Stimulated activated CD4-positive, alpha-beta T cell treated with anti-CD3 and anti-CD28 coated beads, Interleukin-1b, Interleukin-23, amount 100 ng/mL, for 1 hour (primary cell): ENCODE measurements around the gene PCDHGA5.
"Not testable (repeated sequence)": the region's sequence is repeated elsewhere in the genome, so short reads cannot be mapped to it uniquely, and the experiment has no call there.

ENCODE experiments used
- DNase-seq, 2 donors: peaks; one replicate each; pipeline ENCODE4 v3.0.0-alpha.2; 2020; ENCODE audit warnings: low read depth in 2 of 2

PCDHGA5 gene

DNA sequence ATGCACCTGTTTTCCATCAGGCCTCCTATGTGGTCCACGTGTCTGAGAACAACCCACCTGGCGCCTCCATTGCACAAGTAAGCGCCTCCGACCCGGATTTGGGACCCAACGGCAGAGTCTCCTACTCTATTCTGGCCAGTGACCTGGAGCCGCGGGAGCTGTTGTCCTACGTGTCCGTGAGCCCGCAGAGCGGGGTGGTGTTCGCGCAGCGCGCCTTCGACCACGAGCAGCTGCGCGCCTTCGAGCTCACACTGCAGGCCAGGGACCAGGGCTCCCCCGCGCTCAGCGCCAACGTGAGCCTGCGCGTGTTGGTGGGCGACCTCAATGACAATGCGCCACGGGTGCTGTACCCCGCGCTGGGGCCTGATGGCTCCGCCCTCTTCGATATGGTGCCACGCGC is 12.4 kb upstream of the PCDHGA5 start:
- no peak for DNase-seq

DNA sequence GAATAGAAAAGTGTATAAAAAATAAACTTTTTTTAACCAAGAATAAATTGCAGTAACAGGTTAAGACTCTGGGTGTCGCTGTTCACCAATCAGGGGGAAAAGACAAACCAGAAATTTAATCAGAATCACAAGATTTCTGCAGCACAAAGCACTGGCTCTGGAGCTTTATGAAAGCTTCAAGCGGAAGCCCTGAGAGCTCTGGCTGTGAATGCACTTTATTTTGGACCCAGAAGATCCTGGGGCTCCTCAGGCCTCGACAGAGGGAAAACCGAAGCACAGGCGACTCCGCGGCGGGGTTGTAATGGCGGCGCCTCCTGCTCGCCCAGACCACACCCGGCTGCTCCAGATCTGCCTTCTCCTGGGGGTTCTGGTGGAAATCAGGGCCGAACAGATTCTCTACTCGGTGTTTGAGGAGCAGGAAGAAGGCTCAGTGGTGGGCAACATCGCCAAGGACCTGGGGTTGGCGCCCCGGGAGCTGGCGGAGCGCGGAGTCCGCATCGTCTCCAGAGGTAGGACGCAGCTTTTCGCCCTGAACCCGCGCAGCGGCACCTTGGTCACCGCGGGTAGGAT is 9.0 kb upstream of the PCDHGA5 start, which contains the start of gene PCDHGA4:
Gene PCDHGA4, plus strand, starts transcription at position 122 of the 570 bp plus-strand sequence. Its CDS starts 87 bp downstream, at position 209.
- no peak for DNase-seq

DNA sequence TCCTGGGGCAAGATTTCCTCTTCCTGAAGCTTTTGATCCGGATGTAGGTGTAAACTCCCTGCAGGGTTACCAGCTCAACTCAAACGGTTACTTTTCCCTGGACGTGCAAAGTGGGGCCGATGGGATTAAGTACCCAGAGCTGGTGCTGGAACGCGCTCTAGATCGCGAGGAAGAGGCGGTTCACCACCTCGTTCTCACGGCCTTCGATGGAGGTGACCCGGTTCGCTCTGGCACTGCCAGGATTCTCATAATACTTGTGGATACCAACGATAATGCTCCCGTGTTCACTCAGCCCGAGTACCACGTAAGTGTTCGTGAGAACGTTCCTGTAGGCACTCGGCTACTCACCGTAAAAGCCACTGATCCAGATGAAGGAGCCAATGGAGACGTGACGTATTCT is 8.3 kb upstream of the PCDHGA5 start:
- DNase-seq, result no peak

DNA sequence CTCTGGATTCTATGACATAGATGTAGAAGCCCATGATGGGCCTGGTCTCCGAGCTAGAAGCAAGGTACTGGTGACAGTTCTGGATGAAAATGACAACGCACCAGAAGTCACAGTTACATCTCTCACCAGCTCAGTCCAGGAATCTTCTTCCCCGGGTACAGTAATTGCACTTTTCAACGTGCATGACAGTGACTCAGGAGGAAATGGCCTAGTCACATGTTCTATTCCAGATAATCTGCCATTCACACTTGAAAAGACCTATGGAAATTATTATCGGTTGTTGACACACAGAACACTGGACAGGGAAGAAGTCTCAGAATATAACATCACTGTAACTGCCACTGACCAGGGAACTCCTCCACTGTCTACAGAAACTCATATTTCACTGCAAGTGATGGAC is 7.8 kb upstream of the PCDHGA5 start:
- DNase-seq, result no peak

DNA sequence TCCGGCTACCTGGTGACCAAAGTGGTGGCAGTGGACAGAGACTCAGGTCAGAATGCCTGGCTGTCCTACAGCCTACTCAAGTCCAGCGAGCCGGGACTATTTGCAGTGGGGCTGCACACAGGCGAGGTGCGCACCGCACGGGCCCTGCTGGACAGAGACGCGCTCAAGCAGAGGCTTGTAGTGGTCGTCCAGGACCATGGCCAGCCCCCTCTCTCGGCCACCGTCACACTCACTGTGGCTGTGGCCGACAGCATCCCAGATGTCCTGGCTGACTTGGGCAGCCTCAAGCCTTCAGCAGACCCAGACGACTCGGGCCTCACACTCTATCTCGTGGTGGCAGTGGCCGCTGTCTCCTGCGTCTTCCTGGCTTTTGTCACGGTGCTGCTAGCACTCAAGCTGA is 7.0 kb upstream of the PCDHGA5 start:
- no peak for DNase-seq

DNA sequence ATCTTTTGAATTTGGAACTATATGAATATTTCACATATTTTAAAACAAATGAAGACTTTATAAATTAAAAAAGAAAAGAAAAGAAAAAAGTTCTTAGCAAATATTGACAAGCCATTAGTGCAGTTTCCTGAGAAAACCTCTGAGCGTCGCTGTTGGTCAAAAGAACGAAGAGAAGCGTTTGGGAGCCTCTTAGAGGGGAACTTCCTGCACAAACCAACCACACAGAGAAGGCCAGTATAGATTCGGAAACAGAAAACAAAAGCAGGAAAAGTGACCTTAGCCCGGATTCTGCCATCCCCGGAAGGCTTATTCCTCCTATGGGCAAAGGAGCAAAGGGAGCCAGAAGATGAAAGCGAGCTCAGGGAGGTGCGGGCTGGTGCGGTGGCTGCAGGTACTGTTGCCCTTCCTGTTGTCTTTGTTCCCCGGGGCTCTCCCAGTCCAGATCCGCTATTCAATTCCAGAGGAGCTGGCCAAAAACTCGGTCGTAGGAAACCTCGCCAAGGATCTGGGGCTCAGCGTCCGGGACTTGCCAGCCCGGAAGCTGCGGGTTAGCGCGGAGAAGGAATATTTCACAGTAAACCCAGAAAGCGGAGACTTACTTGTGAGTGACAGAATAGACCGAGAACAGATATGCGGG is 4.1 kb upstream of the PCDHGA5 start, which contains the start of gene PCDHGB2:
Gene PCDHGB2, plus strand, starts transcription at position 205 of the 637 bp plus-strand sequence. Its CDS starts 142 bp downstream, at position 347.
- DNase-seq, result no peak

DNA sequence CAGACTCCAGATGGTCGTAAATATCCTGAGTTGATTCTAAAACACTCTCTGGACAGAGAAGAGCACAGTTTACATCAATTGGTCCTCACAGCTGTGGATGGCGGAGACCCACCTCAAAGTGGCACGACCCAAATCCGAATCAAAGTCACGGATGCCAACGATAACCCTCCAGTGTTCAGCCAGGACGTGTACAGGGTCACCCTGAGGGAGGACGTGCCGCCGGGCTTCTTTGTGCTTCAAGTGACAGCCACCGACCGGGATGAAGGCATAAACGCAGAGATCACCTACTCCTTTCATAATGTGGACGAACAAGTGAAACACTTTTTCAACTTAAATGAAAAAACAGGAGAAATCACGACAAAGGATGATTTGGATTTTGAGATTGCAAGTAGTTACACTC is 3.3 kb upstream of the PCDHGA5 start:
- DNase-seq, result no peak

DNA sequence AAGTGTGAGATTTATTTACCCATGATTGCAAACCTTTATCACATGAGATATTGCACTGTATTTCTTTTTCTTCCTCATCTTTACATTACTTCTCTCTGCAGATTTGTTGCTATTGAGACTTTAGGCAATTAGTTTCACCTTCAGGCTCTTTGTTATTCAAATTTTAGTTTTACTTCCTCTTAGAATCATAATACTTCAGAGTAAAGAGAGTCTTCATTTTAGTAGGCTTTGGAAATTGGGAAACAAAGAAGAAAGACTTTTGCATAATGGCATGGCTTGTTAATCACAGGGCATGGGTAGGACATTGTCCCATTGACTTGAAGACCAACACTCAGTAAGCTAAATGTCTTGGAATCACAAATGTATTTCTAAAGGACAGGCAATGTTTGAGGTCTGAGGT is 1.2 kb upstream of the PCDHGA5 start:
- no peak for DNase-seq

DNA sequence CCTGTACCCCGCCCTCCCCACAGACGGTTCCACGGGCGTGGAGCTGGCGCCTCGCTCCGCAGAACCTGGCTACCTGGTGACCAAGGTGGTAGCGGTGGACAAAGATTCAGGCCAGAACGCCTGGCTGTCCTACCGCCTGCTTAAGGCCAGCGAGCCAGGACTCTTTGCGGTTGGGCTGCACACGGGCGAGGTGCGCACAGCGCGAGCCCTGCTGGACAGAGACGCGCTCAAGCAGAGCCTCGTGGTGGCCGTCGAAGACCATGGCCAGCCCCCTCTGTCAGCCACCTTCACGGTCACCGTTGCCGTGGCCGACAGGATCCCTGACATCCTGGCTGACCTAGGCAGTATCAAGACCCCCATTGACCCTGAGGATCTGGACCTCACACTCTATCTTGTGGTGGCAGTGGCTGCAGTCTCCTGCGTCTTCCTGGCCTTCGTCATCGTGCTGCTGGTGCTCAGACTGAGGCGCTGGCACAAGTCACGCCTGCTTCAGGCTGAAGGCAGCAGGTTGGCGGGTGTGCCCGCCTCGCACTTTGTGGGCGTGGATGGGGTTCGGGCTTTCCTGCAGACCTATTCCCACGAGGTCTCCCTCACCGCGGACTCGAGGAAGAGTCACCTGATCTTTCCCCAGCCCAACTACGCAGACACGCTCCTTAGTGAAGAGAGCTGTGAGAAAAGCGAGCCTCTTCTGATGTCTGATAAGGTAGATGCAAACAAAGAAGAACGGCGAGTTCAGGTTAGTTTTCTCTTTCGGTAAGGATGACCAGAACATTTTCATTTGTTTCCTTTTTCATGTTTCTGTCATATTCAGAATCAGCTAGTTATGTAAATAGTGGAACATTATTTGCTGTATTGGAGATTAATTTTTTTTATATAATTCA is 2.3 kb downstream of the PCDHGA5 start:
- no peak for DNase-seq

DNA sequence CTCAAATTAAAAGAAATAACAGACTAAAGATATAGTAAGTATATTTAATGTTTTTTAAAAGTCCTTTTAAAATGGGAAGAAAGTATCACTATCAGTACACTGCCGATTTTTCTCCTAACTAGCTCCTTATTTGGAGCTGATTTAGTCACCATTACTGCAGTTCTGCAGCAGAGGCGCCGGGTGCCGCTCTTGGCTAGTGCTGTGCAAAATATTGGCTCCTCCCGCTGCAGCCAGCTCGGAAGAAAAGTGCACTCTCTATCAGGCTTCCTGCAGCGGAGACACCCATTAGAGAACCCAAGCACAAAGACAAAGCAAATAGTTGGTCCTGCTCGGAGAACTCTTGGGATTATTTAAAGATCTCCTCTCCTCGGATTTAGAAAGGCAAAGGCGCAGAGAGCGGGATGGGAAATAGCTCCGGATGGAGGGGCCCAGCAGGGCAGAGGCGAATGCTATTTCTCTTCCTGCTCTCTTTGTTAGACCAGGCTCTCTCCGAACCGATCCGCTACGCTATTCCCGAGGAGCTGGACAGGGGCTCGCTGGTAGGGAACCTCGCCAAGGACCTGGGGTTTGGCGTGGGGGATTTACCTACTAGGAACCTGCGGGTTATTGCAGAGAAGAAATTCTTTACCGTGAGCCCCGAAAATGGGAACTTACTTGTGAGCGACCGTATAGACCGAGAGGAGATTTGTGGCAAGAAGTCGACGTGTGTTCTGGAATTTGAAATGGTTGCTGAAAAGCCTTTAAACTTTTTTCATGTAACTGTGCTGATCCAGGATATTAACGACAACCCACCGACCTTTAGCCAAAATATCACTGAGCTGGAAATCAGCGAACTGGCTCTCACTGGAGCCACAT is 6.3 kb downstream of the PCDHGA5 start, which contains the start of gene PCDHGB3:
Gene PCDHGB3, plus strand, starts transcription at position 249 of the 855 bp plus-strand sequence. Its CDS starts 153 bp downstream, at position 402.
- DNase-seq, result no peak

DNA sequence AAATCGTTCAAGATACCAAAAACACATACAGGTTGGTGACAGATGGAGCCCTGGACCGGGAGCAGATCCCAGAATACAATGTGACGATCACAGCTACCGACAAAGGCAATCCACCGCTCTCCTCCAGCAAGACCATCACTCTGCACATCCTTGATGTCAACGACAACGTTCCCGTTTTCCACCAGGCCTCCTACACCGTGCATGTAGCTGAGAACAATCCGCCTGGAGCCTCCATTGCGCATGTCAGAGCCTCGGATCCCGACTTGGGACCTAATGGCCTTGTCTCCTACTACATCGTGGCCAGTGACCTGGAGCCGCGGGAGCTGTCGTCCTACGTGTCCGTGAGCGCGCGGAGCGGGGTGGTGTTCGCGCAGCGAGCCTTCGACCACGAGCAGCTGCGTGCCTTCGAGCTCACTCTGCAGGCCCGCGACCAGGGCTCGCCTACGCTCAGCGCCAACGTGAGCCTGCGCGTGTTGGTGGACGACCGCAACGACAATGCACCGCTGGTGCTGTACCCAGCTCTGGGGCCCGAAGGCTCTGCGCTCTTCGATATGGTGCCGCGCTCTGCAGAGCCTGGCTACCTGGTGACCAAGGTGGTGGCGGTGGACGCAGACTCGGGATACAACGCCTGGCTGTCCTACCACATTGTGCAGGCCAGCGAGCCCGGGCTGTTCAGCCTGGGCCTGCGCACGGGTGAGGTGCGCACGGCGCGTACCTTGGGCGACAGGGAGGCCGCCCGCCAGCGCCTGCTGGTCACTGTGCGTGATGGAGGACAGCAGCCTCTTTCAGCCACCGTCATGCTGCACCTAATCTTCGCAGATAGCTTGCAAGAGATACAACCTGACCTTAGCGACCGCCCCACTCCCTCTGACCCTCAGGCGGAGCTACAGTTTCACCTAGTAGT is 7.9 kb downstream of the PCDHGA5 start:
- no peak for DNase-seq

DNA sequence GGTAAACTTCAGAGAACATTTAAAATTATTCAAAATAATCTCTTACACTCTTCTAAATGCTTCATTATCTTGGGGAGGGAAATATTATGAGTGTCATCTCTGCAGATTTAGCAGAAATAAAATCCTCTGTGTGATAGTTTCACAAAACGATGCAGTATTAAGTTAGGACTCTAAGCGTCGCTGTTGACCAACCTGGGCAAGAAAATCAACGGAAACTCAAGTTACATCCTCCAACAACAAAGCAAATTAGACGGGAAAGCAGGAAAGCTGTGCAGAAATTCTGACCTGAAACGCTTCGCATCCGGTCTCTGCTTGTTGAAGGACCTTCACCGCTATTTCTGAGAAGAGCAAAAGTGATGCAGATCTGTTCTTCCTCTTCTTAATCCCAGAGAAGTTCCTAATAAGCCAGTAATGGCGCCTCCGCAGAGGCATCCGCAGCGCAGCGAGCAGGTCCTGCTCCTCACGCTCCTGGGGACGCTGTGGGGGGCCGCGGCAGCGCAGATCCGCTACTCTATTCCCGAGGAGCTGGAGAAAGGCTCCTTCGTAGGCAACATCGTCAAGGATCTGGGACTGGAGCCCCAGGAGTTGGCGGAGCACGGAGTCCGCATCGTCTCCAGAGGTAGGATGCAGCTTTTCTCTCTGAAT is 9.8 kb downstream of the PCDHGA5 start, which contains the start of gene PCDHGA6:
Gene PCDHGA6, plus strand, starts transcription at position 219 of the 645 bp plus-strand sequence. Its CDS starts 193 bp downstream, at position 412.
- no peak for DNase-seq

DNA sequence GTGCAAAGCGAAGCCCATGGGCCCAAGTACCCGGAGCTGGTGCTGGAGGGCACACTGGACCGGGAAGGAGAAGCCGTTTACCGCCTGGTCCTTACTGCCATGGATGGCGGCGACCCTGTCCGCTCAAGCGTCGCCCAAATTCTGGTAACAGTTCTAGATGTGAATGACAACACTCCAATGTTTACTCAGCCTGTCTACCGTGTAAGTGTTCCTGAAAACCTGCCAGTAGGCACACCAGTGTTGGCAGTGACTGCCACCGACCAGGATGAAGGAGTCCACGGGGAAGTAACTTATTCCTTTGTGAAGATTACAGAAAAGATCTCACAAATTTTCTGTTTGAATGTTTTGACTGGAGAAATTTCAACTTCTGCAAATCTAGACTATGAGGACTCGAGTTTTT is 10.7 kb downstream of the PCDHGA5 start:
- no peak for DNase-seq

DNA sequence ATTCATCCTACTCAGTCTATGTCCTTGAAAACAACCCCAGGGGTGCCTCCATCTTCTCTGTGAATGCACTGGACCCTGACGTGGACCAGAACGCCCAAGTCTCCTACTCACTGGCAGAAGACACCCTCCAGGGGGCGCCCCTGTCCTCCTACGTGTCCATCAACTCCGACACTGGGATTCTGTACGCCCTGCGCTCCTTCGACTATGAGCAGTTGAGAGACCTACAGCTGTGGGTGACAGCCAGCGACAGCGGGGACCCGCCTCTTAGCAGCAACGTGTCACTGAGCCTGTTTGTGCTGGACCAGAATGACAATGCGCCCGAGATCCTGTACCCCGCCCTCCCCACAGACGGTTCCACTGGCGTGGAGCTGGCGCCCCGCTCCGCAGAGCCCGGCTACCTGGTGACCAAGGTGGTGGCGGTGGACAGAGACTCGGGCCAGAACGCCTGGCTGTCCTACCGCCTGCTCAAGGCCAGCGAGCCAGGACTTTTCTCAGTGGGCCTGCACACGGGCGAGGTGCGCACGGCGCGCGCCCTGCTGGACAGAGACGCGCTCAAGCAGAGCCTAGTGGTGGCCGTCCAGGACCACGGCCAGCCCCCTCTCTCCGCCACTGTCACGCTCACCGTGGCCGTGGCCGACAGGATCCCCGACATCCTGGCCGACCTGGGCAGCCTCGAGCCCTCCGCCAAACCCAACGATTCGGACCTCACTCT is 11.6 kb downstream of the PCDHGA5 start:
- not testable (repeated sequence) for DNase-seq

DNA sequence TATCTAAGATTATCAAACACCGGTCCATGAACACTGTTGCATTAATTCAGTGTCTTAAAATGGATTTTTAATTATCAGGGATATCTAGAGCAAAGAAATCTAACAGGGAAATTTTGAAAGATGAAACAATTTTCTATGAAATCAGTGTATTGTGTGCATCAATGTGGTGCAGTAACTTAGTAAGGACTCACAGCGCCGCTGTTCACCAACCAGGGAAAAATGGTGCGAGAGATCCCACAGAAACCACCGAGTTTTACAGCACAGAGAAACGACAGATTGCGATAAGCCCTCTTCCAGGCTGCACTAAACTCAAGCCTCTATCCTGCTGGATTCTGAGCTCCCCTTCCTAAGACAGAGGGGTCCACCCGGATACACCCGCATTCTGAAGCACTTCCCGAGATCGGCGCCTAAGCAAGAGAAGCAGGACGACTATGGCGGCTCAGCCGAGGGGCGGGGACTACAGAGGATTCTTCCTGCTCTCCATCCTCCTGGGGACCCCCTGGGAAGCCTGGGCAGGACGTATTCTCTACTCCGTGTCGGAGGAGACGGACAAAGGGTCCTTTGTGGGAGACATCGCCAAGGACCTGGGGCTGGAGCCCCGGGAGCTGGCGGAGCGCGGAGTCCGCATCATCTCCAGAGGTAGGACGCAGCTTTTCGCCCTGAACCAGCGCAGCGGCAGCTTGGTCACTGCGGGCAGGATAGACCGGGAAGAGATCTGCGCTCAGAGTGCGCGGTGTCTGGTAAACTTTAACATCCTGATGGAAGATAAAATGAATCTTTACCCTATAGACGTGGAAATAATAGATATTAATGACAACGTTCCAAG is 18.7 kb downstream of the PCDHGA5 start, which contains the start of gene PCDHGA7:
Gene PCDHGA7, plus strand, starts transcription at position 274 of the 826 bp plus-strand sequence. Its CDS starts 158 bp downstream, at position 432.
- no peak for DNase-seq

DNA sequence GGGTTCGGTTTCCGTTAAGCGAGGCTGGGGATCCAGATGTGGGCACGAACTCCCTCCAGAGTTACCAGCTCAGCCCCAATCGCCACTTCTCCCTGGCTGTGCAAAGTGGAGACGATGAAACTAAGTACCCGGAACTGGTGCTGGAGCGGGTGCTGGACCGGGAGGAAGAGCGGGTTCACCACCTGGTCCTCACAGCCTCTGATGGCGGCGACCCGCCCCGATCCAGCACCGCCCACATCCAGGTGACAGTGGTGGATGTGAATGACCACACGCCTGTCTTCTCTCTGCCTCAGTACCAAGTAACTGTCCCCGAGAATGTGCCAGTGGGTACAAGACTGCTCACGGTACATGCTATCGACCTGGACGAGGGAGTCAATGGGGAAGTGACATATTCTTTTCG is 19.4 kb downstream of the PCDHGA5 start:
- no peak for DNase-seq

DNA sequence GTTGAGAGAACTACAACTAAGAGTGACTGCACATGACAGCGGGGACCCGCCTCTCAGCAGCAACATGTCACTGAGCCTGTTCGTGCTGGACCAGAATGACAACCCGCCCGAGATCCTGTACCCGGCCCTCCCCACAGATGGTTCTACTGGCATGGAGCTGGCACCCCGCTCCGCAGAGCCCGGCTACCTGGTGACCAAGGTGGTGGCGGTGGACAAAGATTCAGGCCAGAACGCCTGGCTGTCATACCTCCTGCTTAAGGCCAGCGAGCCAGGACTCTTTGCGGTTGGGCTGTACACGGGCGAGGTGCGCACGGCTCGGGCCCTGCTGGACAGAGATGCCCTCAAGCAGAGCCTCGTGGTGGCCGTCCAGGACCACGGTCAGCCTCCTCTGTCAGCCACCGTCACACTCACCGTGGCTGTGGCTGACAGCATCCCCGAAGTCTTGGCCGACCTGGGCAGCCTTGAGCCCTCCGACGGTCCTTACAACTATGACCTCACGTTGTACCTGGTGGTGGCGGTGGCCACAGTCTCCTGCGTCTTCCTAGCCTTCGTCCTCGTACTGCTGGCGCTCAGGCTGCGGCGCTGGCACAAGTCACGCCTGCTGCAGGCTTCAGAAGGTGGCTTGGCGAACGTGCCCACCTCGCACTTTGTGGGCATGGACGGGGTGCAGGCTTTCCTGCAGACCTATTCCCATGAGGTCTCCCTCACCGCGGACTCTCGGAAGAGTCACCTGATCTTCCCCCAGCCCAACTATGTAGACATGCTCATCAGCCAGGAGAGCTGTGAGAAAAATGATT is 20.7 kb downstream of the PCDHGA5 start:
- DNase-seq, result no peak
